ENCODE data around the gene TLR9.
A peak's percentile ranks its signal among the peaks of the same experiment; 100 is the strongest.

Gene TLR9

DNA sequence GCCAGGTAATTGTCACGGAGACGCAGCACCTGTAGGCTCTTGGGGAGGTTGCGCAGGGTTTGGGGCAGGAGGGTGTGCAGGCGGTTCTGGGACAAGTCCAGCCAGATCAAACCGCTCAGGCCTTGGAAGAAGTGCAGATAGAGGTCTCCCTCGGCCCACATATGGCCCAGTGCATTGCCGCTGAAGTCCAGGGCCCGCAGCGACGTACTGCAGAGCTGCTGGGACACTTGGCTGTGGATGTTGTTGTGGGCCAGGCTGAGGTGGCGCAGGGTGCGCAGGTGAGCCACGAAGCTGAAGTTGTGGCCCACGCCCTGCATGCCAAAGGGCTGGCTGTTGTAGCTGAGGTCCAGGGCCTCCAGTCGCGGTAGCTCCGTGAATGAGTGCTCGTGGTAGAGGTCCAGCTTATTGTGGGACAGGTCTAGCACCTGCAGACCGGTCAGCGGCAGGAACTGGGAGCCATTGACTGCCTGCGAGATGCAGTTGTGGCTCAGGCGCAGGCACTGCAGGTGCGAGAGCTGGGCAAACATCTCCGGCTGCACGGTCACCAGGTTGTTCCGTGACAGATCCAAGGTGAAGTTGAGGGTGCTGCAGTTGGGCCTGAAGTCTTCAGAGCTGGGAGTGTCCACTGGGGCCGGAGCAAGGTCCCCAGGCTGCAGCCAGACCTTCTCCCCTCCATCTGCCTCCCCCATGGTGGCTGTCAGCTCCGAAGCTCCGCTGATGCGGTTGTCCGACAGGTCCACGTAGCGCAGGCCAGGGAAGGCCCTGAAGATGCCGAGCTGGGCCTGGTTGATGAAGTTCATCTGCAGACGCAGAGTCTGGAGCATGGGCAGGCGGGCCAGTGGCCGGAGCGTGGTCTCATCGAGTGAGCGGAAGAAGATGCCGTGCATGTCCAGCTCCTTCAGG lies 2.9 kb downstream of the TLR9 start:
- no peak for FAIRE-seq
- no peak for TF ChIP-seq POLR2A (IDR thresholded peaks at IDR 0.05; ENCODE audit: low read depth, low read length)
- no peak for DNase-seq (ENCODE audit: insufficient read length, low spot score)

DNA sequence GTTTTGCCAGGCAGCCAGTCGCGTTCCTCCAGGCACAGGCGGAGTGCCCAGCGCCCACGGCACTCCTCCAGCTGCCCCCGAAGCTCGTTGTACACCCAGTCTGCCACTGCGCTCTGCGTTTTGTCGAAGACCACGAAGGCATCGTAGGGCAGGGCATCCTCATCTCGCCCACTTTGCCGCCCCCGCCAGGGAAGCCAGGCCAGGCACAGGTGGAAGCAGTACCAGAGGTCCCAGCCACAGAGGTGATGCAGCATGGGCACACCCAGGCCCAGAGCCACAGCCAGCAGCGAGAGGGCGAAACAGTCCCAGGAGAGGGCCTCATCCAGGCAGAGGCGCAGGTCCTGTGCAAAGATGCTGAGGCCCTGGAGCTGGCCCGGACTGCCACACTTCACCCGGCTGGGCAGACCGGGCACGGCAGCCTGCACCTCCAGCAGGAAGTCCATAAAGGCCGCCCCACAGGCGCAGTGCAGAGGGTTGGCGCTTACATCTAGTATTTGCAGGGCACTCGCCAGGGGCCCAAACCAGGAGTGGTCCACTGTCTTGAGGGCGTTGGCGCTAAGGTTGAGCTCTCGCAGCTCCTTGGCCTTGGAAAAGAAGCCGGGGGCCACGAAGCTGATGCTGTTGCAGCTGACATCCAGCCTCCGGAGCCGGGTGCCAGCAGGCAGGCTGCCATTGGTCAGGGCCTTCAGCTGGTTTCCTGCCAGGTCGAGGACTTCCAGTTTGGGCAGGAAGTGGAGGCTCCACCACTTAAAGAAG lies 3.7 kb downstream of the TLR9 start:
- DNase-seq (ENCODE audit: insufficient read length, low spot score): no peak
- FAIRE-seq: no peak
- no peak for TF ChIP-seq POLR2A (IDR thresholded peaks at IDR 0.05; ENCODE audit: low read depth, low read length)

DNA sequence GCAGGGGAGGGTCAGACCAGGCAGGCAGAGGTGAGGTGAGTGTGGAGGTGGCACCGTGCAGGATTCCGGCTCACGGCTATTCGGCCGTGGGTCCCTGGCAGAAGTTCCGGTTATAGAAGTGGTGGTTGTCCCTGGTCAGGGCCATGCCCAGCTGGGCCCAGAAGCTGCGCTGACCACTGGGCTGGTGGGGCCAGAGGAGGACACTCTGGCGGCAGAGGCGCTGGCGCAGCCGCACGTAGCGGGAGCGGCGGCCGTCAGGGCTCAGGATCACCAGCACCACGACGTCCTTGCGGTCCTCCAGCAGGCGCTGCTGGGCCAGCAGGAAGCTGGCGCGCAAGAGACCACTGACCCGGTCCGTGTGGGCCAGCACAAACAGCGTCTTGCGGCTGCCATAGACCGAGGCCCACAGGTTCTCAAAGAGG lies 4.3 kb downstream of the TLR9 start:
- TF ChIP-seq POLR2A (IDR thresholded peaks at IDR 0.05; ENCODE audit: low read depth, low read length): no peak
- no peak for FAIRE-seq
- DNase-seq (ENCODE audit: insufficient read length, low spot score): no peak

DNA sequence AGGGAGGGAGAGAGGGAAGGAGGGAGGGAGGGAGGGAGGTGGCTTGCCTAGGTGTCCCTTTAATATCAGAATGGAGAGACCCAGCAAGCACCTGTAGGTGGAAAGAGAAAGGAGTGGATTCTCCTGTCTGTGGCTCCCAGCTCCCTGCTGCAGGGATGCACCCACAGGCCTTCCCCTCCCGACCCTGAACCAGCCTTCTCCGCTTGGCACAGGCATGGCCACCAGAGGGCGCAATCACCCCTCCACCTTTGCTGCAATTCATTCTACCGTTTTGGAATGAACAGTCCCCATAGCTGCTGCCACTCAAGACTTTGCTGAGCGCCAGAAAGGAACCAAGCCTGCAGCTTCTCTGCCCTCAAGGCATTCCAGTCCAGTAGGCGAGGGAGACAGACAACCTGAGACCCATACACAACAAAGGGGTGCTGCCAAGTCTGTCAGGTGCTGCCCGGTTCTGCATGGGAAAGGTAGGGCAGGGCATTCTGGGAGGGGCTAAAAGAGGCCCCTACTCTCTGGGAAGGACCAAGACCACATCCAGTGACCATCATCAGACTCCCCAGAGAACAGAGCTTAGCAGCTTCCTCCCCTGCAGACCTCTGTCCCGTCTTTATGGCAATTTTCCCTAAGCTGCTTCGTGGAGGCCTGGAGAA lies 4.9 kb downstream of the TLR9 start:
- no peak for TF ChIP-seq POLR2A (IDR thresholded peaks at IDR 0.05; ENCODE audit: low read depth, low read length)
- peak; percentile 89 for DNase-seq (ENCODE audit: insufficient read length, low spot score)
- no peak for FAIRE-seq

DNA sequence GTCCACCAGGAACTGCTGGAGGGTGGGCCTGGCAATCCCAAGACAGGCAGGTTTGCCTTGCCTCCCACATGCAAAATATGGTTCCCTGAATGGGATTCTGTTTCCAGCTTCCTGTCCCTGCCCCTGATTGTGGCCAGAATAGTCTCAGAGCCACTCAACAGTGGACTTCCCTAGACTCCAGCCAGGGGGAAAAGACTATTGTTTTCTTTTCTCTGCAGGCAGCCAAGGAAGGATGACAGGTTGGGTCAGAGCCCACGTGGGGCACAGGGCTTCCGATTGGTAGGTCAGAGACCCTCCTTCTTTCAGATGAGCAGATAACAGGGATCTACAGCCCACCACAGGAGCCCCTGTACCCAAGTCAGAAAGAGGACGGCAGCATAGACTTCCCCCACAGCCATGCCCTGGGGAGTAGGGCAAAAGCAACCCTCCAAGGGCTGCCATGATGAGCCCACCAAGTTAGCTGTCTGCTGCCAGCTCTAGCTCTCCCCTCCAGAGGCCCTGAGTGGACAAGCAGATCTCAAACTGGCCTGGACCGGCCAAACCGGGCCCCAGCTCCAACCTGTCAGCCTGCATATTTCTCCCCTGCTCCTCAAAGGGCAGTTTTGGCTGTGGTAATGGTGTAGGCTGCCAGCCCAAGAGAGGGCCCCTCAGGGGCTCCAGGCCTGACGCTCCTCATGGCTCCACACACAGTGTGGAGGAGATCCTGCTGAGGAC lies 6.4 kb downstream of the TLR9 start:
- no peak for DNase-seq (ENCODE audit: insufficient read length, low spot score)
- FAIRE-seq: no peak
- no peak for TF ChIP-seq POLR2A (IDR thresholded peaks at IDR 0.05; ENCODE audit: low read depth, low read length)

DNA sequence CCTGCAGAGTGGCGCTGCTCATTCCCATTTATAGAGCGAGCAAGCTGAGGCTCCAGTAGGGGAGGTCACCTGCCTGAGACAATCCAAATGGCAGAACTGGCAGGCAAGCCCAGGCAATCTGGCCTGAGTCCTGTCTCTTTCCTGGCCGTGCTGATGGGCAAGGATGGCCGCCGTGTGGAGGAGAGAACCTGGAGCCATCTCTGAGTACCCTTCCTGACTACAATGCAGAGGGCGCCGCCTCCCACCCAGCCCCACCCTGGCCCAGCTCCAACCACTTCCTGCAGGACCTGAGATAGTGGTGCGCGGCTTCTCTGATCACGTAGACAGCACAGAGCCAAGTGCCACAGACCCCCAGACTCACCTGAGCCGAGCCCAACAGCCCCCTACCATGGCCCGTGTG lies 7.0 kb downstream of the TLR9 start:
- DNase-seq (ENCODE audit: insufficient read length, low spot score) (no peak), FAIRE-seq (no peak)
- TF ChIP-seq POLR2A (IDR thresholded peaks at IDR 0.05; ENCODE audit: low read depth, low read length): no peak

DNA sequence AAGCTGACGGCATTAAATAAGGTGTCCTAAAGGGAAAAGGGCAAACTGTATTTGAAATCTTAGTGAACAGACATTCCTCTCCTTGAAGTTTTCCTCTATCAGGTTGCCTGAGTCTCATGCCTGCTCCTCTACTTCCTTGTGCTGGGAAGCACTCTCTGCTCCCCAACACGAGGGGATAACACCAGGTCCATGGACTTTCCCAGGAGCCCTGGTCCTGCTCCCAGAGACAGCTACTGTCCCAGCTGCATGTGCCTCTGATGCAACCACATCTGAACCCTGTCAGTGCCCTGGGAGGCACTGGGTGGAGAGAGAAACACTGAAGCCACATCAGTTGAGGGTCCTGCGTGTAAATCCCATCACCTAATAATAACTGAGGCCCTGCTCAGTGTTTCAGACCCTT lies 7.4 kb downstream of the TLR9 start:
- TF ChIP-seq POLR2A (IDR thresholded peaks at IDR 0.05; ENCODE audit: low read depth, low read length): no peak
- FAIRE-seq: no peak
- no peak for DNase-seq (ENCODE audit: insufficient read length, low spot score)

DNA sequence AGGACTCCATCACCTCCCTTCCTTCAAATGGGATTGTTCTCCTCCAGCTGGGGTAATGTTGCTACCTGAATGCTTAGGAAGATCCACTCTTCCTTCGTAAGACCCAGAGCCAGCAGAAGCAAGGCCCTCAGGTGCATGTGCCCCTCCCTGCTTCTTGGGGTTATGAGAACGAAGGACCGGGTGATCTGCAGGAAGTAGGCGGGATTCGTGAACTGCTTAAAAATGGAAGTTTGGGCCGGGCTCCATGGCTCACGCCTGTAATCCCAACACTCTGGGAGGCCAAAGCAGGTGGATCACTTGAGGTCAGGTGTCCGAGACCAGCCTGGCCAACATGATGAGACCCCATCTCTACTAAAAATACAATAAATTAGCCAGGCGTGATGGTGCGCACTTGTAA lies 8.0 kb downstream of the TLR9 start:
- no peak for FAIRE-seq
- no peak for DNase-seq (ENCODE audit: insufficient read length, low spot score)
- no peak for TF ChIP-seq POLR2A (IDR thresholded peaks at IDR 0.05; ENCODE audit: low read depth, low read length)

DNA sequence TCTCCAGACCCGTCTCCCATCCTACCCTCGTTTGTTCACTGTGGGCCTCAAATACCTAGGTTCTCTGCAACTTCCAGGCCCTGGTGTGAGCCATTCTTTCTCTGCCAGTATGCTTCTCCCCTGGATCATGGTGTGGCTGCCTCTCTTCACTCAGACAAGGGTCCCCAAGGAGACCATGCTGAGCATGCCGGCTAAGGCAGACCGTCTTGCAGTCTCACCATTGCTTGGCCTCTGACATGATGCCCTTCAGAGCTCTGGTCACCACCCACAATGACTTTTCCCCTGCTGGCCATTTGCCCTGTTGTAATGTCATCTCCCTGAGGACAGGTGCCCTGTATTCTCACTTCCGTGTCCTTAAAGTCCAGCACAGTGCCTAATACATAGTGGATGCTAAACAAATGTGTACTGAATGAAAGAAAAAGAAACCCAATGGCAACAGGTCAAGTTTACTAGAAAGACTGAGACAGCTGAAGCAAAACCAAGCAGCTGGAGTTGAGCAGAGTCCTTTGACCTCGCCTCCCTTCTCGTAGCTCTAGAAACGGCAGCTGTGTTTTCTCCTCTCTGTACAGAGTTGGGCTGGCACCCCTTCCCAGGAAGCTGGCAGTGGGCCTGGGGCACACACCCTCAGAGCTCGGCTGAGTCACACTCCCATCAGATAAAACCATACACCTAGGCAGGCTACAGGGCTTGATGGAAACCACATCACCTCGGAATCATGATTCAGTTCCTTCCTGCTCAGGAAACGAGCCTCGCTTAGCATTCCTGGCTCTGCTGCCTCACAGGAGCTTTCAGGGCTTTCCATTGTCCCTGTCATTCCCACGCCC lies 8.6 kb downstream of the TLR9 start:
- no peak for TF ChIP-seq POLR2A (IDR thresholded peaks at IDR 0.05; ENCODE audit: low read depth, low read length)
- DNase-seq (ENCODE audit: insufficient read length, low spot score) (peak; percentile 96), FAIRE-seq (peak; percentile 91)

DNA sequence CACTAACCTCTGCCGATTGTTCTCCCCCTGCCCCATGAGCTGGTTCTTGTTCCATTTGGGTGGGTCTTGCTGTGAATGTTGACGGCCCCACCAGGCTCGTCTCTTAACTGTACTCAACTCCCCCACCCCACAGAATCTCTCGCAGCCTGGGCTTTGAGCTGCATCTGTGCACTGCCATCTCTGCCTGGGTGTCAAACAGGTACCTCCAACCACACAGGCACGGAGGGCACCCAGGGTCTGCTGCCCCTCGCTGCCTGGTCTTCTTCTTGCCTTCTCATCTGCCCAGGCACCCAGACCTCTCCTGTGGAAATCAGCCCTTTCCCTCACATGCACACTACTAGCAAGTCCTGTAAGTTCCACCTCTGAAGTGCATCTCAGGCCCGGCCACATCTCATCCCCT lies 10.1 kb downstream of the TLR9 start:
- FAIRE-seq (no peak), DNase-seq (ENCODE audit: insufficient read length, low spot score) (no peak)
- no peak for TF ChIP-seq POLR2A (IDR thresholded peaks at IDR 0.05; ENCODE audit: low read depth, low read length)

DNA sequence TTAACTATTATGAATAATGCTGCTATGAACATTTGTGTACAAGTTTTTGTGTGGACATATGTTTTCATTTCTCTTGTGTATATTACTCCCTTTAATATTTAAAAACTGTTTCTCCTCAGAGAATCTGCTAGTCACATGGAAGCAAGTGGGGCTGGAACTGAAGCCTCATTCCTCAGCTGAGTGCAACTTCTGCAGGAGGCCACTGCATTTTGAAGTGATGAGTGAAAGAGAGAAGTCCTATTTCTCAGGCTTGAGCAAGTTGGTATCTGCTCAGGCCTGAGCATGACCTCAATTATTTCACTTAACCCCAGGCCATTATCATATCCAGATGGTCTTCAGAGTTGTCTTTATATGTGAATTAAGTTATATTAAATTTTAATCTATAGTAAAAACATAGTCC lies 11.5 kb downstream of the TLR9 start:
- FAIRE-seq (no peak), DNase-seq (ENCODE audit: insufficient read length, low spot score) (no peak)
- no peak for TF ChIP-seq POLR2A (IDR thresholded peaks at IDR 0.05; ENCODE audit: low read depth, low read length)

DNA sequence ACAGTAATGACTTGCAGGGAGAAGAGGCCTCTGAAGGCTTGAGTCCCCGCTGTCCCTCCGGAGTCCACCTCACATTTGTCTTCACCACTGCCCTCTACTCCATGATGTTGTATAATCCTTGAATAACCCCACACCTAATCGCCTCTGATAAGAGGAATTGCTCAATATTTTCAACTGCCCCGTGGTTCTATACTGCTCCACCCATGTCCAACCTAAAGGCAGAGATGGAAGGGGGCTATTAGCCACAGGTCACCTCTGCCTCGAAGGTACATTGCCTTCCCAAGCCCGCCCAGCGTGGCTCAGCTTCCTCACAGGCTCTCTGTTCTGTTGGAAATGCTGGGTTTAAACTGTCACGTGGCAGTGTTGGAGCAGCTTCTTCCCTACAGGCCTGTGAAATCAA lies 12.4 kb downstream of the TLR9 start:
- TF ChIP-seq POLR2A (IDR thresholded peaks at IDR 0.05; ENCODE audit: low read depth, low read length): no peak
- DNase-seq (ENCODE audit: insufficient read length, low spot score) (no peak), FAIRE-seq (no peak)

All from H54 (cell line).